K562 (cell line): ENCODE data around the gene ITPRIPL2. TPM values are rescaled to one million over a fixed set of nuclear protein-coding genes. Genes with fewer than 3 reads are reported as not detected.

Experiments used
- CHD4 ChIP-seq: fragments of 200-600 bp; sonication (generic); IDR thresholded peaks from 3 replicates; pipeline ENCODE4 v1.6.1; 2012; ENCODE audit warnings: low read depth, mild to moderate bottlenecking, mixed read lengths, low read length, inconsistent platforms; ENCODE audit not compliant: insufficient read depth, insufficient replicate concordance, poor library complexity, severe bottlenecking
- FOS ChIP-seq: IDR thresholded peaks from 3 replicates; pipeline ENCODE4 v1.6.1; 2011; ENCODE audit not compliant: insufficient read length; ENCODE audit errors: extremely low read depth
- FOXJ3 ChIP-seq: sonication (generic); formaldehyde crosslinking; IDR thresholded peaks from 2 replicates; pipeline ENCODE4 v1.4.0; 2020; ENCODE audit warnings: mild to moderate bottlenecking, missing genetic modification reagents
- GTF2F1 ChIP-seq: IDR thresholded peaks from 2 replicates; pipeline ENCODE4 v1.6.1; 2011; ENCODE audit warnings: low read depth, low read length, improper control_type of control experiment
- HMBOX1 ChIP-seq: sonication (generic); IDR thresholded peaks from 2 replicates; pipeline ENCODE4 v1.6.1; 2016
- KLF1 ChIP-seq: fragments of 450-650 bp; IDR thresholded peaks from 2 replicates; pipeline ENCODE4 v1.6.1; 2016; ENCODE audit warnings: missing genetic modification characterization, missing compliant biosample characterization
- MCM3 ChIP-seq: fragments of 450-650 bp; IDR thresholded peaks from 2 replicates; pipeline ENCODE4 v1.6.1; 2016
- TFAM ChIP-seq: fragments of 250-450 bp; sonication (Bioruptor Pico); conservative IDR thresholded peaks from 2 replicates; pipeline ENCODE4 v1.5.0; 2021; ENCODE audit warnings: mild to moderate bottlenecking, moderate library complexity
- ZBTB9 ChIP-seq: fragments of 450-650 bp; formaldehyde crosslinking; IDR thresholded peaks from 2 replicates; pipeline ENCODE4 v1.4.0; 2020; ENCODE audit warnings: mild to moderate bottlenecking, moderate library complexity
- polyA plus RNA-seq, 8 experiments: library from polyadenylated mRNA; depleted of rRNA in 4 of 8; stranded (reverse) in 5 of 8; unstranded in 3 of 8; fragments of >200 nt; fragmentation: Nextera tagmentation in 2 of 8; fragmentation: Illumina TruSeq in 1 of 8; extraction: Ambion mirVana in 2 of 8; extraction: Trizol in 1 of 8; gene quantifications; 2 replicates each; pipeline versions ENCODE4 v1.2.1 to v1.2.3, GENCODE V29; 2011 to 2014; ENCODE audit warnings: inconsistent platforms in 1 of 8, missing spikeins in 1 of 8
- total RNA-seq, 7 experiments: library from RNA; depleted of rRNA in 6 of 7; stranded (reverse); fragments of >200 nt in 6 of 7; fragmentation: Illumina TruSeq in 2 of 7; extraction: Trizol in 2 of 7; gene quantifications; 2 replicates each; pipeline versions ENCODE4 v1.2.1 to v1.2.3, GENCODE V29; 2011 to 2021; ENCODE audit warnings: low replicate concordance in 1 of 7

ITPRIPL2 gene
- total and polyA plus RNA-seq, 9 of the 15 experiments (the other 6 are each of a cell fraction or from before 2014, with no cell fraction given) = 0.04 to 2.2 (median 0.58) TPM

DNA sequence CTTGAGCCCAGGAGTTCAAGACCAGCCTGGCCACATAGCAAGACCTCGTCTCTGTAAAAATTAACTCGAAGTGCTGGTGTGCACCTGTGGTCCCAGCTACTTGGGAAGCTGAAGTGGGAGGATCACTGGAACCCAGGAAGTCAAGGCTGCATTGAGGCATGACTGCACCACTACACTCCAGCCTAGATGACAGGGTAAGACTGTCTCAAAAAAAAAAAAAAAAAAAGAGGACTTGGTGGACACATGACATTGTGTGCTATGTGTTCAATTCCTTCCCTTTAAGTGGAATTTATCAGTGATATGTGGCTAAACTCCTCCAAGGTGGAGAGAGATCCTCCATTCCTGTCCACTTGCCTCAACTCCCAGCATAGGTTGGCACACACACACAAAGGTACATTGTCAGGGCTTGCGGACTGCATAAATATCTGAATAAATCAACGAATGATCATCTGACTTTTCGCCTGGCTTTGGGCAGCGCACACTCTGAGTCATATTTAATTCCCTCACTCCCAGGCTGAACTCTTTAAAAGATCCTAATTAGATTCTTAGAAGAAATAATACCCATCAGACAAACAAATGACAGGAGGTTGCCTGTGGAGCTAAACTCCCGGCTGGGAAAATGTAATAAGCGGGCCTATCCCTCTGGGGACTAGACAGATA, 29.3 kb downstream of the ITPRIPL2 start (continued):
- TF ChIP-seq ZBTB9 (CRISPR knock-in tag) = no peak
- TF ChIP-seq FOXJ3 (CRISPR knock-in tag) = no peak
- TF ChIP-seq CHD4 = no peak
- no peak for TF ChIP-seq GTF2F1
- TF ChIP-seq FOS = no peak
- TF ChIP-seq MCM3 = no peak
- no peak for TF ChIP-seq KLF1 (tag)
- no peak for TF ChIP-seq TFAM (CRISPR knock-in tag)
- TF ChIP-seq HMBOX1 = no peak
